HG02970 (cell line): ENCODE measurements around the gene TRNP1.

Source experiments
- ATAC-seq: cut with Tn5 transposase; IDR thresholded peaks from one replicate; pipeline ENCODE4 v1.9.1; 2021; ENCODE audit warnings: mild to moderate bottlenecking, moderate library complexity, moderate number of reproducible peaks; ENCODE audit not compliant: unreplicated experiment, low FRiP score

The TRNP1 gene

DNA sequence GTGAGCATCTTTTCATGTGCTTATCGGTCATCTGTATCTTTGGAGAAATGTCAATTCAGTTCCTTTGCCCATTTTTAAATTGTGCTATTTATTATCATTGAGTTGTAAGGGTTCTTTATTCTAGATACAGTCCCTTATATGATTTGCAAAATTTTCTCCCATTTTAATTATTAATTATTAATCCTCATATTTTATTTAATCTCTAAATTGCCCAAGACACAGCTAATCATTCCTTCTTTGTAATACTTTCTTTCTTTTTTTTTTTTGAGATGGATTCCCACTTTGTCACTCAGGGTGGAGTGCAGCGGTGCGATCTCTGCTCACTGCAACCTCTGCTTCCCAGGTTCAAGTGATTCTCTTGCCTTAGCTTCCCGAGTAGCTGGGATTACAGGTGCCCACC, 32.2 kb downstream of the TRNP1 start:
- no peak for ATAC-seq

DNA sequence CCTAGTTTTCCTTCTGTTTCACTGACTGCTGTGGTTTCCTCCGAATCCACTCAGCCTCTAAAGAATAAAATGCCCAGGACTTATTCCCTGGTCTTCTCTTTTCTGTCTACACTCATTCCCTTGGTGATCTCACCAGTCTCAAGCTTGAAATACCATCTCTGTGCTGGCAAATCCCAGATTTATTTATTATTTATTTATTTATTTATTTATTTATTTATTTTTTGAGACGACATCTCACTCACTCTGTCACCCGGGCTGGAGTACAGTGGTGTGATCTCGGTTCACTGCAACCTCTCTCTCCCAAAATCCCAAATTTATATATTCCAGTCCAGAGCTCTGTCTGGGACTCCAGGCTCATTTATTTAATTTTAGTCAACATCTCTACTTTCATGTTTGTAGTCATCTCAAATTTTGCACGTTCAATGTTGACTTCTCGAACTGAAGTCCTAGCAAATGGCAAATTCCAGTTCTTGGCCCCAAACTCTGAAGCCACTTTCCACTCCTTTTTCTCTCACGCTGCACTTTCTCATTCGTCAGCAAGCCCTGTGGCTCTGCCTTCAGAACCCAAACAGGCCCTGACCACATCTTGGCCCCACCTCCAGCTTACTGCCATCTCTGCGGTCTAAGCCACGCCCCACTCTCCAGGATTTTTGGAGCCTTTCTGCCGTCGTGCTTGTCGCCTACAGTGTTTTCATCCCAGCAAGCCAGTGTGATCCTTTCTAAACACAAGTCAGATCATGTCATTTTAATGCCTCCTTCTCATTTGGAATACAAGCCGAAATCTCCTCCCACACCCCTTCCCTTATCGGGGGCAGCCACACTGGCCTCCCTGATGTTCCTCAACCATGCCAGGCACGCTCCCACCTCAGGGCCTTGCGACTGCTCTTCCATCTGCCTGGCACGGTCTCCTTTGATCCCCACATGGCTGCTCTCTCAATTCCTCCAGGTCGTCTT, 33.4 kb downstream of the TRNP1 start:
- ATAC-seq = no peak

DNA sequence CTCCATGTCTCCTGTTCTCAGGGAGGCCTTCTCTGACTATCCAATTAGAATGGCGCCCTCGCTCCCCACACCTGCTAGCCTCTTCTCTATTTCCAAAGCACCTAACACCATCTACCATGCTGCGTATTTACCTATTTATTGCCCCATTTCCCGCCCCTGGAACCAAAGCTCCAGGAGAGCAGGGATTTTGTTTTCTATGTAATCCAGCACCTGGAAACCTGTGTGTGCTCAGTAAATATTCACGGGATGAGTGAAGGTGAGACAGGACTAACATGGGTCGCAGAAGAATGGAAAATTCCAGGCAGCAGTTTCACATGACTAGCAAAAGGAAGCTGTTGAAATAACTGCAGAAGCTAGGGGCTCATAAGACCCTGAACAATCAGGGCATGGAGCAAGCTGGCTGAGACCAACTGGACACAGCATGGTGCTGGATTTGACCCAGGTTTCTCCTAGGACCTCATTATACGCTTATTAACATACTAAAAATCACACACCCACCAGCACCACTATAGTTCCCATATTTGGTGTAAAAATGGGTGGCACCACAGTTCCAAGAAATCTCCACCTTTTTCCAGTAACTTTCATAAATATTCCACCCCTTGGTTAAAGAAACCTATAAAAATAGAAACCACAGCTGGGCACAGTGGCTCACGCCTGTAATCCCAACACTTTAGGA, 34.2 kb downstream of the TRNP1 start:
- no peak for ATAC-seq

- no peak for ATAC-seq
Measured at GRCh38 chr1:27029517-27029916, 36.0 kb downstream of the TRNP1 start.

- ATAC-seq = no peak
Measured at GRCh38 chr1:27031235-27032118, 38.0 kb downstream of the TRNP1 start.

- no peak for ATAC-seq
Measured at GRCh38 chr1:27032119-27032461, 38.6 kb downstream of the TRNP1 start.

DNA sequence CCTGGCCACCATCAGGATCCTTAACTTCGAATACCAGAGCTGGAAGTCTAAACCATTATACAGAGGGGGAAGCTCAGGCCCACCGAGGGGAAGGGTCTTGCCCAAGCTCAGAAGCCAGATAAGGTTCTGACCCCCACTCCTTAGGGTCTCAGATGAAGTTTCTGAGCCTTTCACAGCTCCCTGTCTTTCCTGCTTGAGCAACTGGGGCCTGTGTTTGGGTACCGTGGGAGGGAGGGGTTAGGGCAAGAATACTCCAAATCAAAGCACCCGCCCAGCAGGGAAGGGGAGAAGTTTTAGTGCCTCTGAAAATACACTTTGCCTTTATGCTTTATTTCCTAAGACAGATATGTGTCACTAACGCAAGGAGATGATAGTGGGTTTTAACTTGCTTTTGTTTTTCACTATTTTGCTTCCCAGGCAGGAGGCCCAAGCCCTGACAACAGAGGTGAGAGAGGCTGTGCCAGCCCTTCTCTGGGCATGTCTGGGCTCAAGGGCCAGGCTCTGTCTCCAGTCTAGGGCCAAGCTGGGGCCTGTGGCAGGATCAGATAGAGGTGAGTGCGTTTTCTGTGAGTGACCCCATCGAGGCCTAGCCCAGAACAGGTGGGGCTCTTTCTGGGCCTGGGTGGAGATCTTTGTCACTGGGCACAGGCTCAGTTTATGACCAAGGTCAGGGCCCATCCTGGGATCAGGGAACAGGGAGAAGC, 39.7 kb downstream of the TRNP1 start:
- no peak for ATAC-seq

GRCh38 chr1:27035344-27035743, 41.9 kb downstream of the TRNP1 start:
- ATAC-seq = no peak

DNA sequence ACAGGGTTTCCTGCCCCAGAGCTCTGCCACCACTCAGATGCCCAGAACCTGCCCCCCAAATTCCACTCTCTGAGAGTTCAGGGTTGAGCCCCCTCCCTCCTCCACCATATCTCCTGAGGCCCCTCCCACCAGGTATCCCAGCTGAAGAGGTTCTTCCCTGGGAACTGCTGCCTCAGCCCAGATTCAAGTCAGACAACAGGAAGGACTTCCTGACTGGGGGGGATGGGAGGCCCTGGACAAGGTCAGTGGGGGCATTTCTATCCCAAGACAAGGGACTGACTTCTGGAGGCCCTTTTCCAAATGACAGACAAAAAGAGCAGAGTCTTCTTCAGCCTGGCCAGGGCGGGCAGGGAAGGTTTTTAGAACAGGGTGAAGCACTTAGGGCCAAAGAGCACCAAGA, 43.2 kb downstream of the TRNP1 start:
- no peak for ATAC-seq

DNA sequence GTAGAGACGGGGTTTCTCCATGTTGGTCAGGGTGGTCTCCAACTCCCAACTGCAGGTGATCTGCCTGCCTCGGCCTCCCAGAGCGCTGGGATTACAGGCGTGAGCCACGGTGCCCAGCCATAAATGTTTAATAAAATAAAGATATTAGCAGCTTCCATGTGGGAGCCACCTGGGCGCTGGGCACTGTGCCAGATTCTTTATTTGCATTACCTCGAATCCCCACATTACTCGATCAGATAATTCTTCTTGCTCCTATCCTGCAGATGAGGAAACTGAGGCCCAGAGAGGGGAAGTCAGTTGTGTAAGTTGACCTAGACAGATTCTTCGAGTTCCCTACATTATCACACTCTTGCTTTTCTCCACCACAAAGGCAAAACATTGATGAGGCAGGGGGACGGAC, 44.0 kb downstream of the TRNP1 start:
- no peak for ATAC-seq

- ATAC-seq = no peak
Measured at GRCh38 chr1:27038020-27038419, 44.5 kb downstream of the TRNP1 start.

DNA sequence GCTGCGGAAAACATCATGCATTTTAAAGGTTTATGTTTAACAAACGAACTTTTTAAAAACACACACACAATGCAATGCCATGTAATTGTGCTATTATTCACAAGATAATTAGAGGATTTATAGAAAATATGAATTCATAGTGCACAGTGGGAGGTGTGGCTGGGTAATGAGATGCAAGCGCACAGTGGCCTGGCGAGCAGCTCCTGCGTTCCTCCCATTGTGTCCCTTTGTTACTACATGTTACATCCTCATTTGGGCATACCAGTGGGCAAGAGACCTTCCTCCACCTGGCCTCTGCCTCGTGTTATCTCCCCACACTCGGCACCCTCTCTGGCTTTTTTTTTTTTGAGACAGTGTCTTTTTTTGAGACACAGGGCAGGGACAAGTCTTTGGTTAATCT, 49.2 kb downstream of the TRNP1 start:
- ATAC-seq = no peak

DNA sequence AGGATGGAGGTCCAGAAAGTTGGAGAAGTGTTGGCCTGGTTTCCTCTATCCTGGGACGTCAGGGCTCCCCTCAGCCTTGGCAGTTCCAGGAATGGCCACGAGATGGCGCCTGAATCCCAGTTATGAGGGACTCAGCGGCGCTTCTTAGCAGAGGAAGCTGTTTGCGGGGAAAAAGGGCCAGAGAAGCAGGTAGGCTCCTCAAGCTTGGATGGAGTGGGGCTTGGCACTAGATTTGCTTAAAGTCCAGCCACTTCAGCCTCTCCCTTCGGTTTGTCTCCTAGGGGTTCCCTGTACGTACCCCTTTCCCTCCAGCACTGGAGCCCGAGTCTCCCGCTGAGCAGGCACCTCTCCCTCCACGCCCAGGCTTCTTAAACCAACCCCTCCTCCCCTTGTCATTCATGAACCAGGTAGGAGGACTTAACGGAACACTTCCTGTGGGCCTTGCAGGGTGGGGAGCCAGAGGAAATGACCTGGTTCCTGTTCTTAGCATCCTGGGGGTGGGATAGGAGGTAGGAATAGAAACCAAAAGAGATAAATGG, 51.2 kb downstream of the TRNP1 start:
- ATAC-seq = peak; percentile 64

GRCh38 chr1:27045973-27046558, 52.6 kb downstream of the TRNP1 start:
- no peak for ATAC-seq

DNA sequence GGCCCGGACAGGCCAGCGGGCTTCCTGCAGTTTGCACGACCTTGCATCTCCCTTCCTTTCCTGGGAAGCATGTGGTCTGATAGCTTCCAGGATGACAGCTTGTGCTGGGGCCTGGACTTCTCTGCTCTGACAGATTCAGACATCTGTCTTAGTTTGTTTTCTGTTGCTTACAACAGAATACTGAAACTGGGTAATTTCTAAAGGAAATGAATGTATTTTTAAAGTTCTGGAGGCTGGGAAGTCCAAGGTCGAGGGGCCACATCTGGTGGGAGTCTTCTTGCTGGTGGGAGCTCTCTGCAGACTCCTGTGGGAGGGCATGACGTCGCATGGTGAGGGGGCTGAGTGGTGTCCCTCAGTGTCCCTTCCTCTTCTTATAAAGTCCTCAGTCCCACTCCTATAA, 54.4 kb downstream of the TRNP1 start:
- no peak for ATAC-seq

DNA sequence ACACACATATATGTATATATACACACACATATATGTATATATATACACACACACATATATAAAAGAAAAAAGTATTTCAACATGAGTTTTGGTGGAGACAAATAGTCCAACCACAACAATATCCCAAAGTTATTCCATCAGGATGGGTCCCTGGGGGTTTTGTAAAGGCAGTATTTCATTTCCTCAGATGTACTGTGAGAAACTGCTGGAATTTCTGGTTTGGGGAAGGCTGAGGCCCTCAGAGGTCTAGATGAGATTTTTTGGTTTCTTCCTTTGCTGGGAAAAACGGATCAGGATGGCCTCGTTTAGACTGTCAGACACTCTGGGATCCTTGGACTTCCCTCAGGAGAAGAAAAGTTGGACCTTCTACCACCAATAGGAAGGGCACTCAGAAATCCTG, 55.6 kb downstream of the TRNP1 start:
- ATAC-seq = no peak

GRCh38 chr1:27049607-27050006, 56.1 kb downstream of the TRNP1 start:
- no peak for ATAC-seq
